GM21381 (cell line): ENCODE results near the gene SYT8.
A peak's percentile ranks its signal among the peaks of the same experiment; 100 is the strongest.

Source experiments
- ATAC-seq: cut with Tn5 transposase; IDR thresholded peaks from one replicate; pipeline ENCODE4 v1.9.1; 2021; ENCODE audit warnings: mild to moderate bottlenecking, moderate library complexity; ENCODE audit not compliant: unreplicated experiment

Gene SYT8

GRCh38 chr11:1831338-1832210, 3.2 kb upstream of the SYT8 start:
- ATAC-seq, result no peak

GRCh38 chr11:1832211-1832919, 2.4 kb upstream of the SYT8 start:
- ATAC-seq, result no peak

GRCh38 chr11:1832920-1833295, 1.9 kb upstream of the SYT8 start:
- ATAC-seq, result no peak

GRCh38 chr11:1834062-1834610, 654 bp upstream of the SYT8 start:
- no peak for ATAC-seq

- ATAC-seq, result no peak
Observed at GRCh38 chr11:1835671-1836010, 851 bp downstream of the SYT8 start.

GRCh38 chr11:1836011-1836945, 1.5 kb downstream of the SYT8 start:
- no peak for ATAC-seq

- peak; percentile 57 for ATAC-seq
Observed at GRCh38 chr11:1837171-1838076, 2.6 kb downstream of the SYT8 start.

GRCh38 chr11:1838077-1838425, 3.3 kb downstream of the SYT8 start:
- ATAC-seq, result no peak

GRCh38 chr11:1838426-1839144, 3.8 kb downstream of the SYT8 start, which contains the start of gene TNNI2:
TNNI2 (plus strand) TSS chr11:1838981; CDS start chr11:1839697, 716 bp downstream.
- no peak for ATAC-seq

- ATAC-seq, result no peak
Observed at GRCh38 chr11:1839204-1839923, 4.6 kb downstream of the SYT8 start.

- no peak for ATAC-seq
Observed at GRCh38 chr11:1839924-1840779, 5.4 kb downstream of the SYT8 start.

- ATAC-seq, result no peak
Observed at GRCh38 chr11:1840780-1841480, 6.1 kb downstream of the SYT8 start.

- no peak for ATAC-seq
Observed at GRCh38 chr11:1841511-1842148, 6.8 kb downstream of the SYT8 start.

GRCh38 chr11:1842149-1843097, 7.6 kb downstream of the SYT8 start:
- no peak for ATAC-seq

GRCh38 chr11:1843098-1843473, 8.3 kb downstream of the SYT8 start:
- no peak for ATAC-seq

- no peak for ATAC-seq
Observed at GRCh38 chr11:1843796-1844195, 9.0 kb downstream of the SYT8 start.
